IPS-18c (cell line): ENCODE results near the gene VWA5A.
A peak's percentile ranks its signal among the peaks of the same experiment; 100 is the strongest.
"Not testable (repeated sequence)": the region's sequence is repeated elsewhere in the genome, so short reads cannot be mapped to it uniquely, and the experiment has no call there.

Experiments used
- H3K4me3 ChIP-seq: 2 replicates; pipeline ENCODE4 v1.7.0; 2013; ENCODE audit warnings: low read depth, mild to moderate bottlenecking, low read length, moderate library complexity; ENCODE audit not compliant: insufficient read depth
- H3K9me3 ChIP-seq: one replicate; pipeline ENCODE4 v1.6.1; 2013; ENCODE audit warnings: mild to moderate bottlenecking, low read length, moderate library complexity; ENCODE audit not compliant: control insufficient read depth, insufficient read depth

The VWA5A gene

GRCh38 chr11:124085583-124085982 lies 29.7 kb upstream of the VWA5A start:
- Histone ChIP-seq H3K9me3 (no peaks in the 10 kb centered on the region), H3K4me3 (no peak overlapping the region)

GRCh38 chr11:124085997-124086846 lies 29.0 kb upstream of the VWA5A start:
- H3K9me3 ChIP-seq = no peaks in the 10 kb centered on the region

GRCh38 chr11:124090996-124091395 lies 24.3 kb upstream of the VWA5A start:
- H3K4me3 ChIP-seq = no peak overlapping the region

More at GRCh38 chr11:124085997-124086846, 29.0 kb upstream of the VWA5A start:
- H3K4me3 ChIP-seq = no peak overlapping the region

GRCh38 chr11:124093330-124093729 lies 21.9 kb upstream of the VWA5A start:
- Histone ChIP-seq H3K9me3 (no peaks in the 10 kb centered on the region), H3K4me3 (no peak overlapping the region)

More at GRCh38 chr11:124090996-124091395, 24.3 kb upstream of the VWA5A start:
- no peaks in the 10 kb centered on the region for H3K9me3 ChIP-seq

GRCh38 chr11:124094731-124095130 lies 20.5 kb upstream of the VWA5A start:
- Histone ChIP-seq H3K9me3 (no peaks in the 10 kb centered on the region), H3K4me3 (no peak overlapping the region)

- peaks cover under 1% of the 10 kb centered on the region for H3K9me3 ChIP-seq
- H3K4me3 ChIP-seq = no peak overlapping the region
Measured at GRCh38 chr11:124096364-124096763, 18.9 kb upstream of the VWA5A start.

- Histone ChIP-seq H3K4me3 (no peak overlapping the region), H3K9me3 (peaks cover 3% of the 10 kb centered on the region)
Measured at GRCh38 chr11:124098141-124098540, 17.1 kb upstream of the VWA5A start.

GRCh38 chr11:124101737-124102136 lies 13.5 kb upstream of the VWA5A start:
- Histone ChIP-seq H3K9me3 (peaks cover 3% of the 10 kb centered on the region), H3K4me3 (no peak overlapping the region)

GRCh38 chr11:124108156-124108555 lies 7.1 kb upstream of the VWA5A start:
- Histone ChIP-seq H3K4me3 (no peak overlapping the region), H3K9me3 (no peaks in the 10 kb centered on the region)

GRCh38 chr11:124109377-124109776 lies 5.9 kb upstream of the VWA5A start:
- no peak overlapping the region for H3K4me3 ChIP-seq
- H3K9me3 ChIP-seq = no peaks in the 10 kb centered on the region

- Histone ChIP-seq H3K9me3 (no peaks in the 10 kb centered on the region), H3K4me3 (no peak overlapping the region)
Measured at GRCh38 chr11:124110201-124110600, 5.0 kb upstream of the VWA5A start.

GRCh38 chr11:124113890-124114289 lies 1.4 kb upstream of the VWA5A start:
- no peak overlapping the region for H3K4me3 ChIP-seq
- no peaks in the 10 kb centered on the region for H3K9me3 ChIP-seq

- Histone ChIP-seq H3K9me3 (no peaks in the 10 kb centered on the region), H3K4me3 (peak overlapping the region; percentile 60)
Measured at GRCh38 chr11:124115782-124116616, 749 bp downstream of the VWA5A start.

GRCh38 chr11:124119103-124119502 lies 3.9 kb downstream of the VWA5A start:
- H3K4me3 ChIP-seq = no peak overlapping the region

GRCh38 chr11:124120891-124121290 lies 5.6 kb downstream of the VWA5A start:
- H3K9me3 ChIP-seq = no peaks in the 10 kb centered on the region

More at GRCh38 chr11:124119103-124119502, 3.9 kb downstream of the VWA5A start:
- no peaks in the 10 kb centered on the region for H3K9me3 ChIP-seq

GRCh38 chr11:124122123-124122522 lies 6.9 kb downstream of the VWA5A start:
- Histone ChIP-seq H3K9me3 (no peaks in the 10 kb centered on the region), H3K4me3 (no peak overlapping the region)

More at GRCh38 chr11:124120891-124121290, 5.6 kb downstream of the VWA5A start:
- H3K4me3 ChIP-seq = no peak overlapping the region

GRCh38 chr11:124123622-124124021 lies 8.4 kb downstream of the VWA5A start:
- Histone ChIP-seq H3K9me3 (no peaks in the 10 kb centered on the region), H3K4me3 (no peak overlapping the region)

GRCh38 chr11:124127134-124127533 lies 11.9 kb downstream of the VWA5A start:
- not testable (repeated sequence) for H3K4me3 ChIP-seq, H3K9me3 ChIP-seq
